Mesothelial cell of epicardium (in vitro differentiated cells): ENCODE results near the gene NAPG. TPM values are rescaled to one million over a fixed set of nuclear protein-coding genes. Genes with fewer than 3 reads are reported as not detected.
"Not testable (repeated sequence)": the region's sequence is repeated elsewhere in the genome, so short reads cannot be mapped to it uniquely, and the experiment has no call there.

Experiments used
- DNase-seq, 2 experiments: peaks; one replicate each; pipeline ENCODE4 v3.0.0; 2021; ENCODE audit warnings: low spot score in 2 of 2; ENCODE audit not compliant: unreplicated experiment in 2 of 2
- H3K27ac Mint-ChIP-seq: 2 replicates; pipeline ENCODE4 v1.8.0; 2021; ENCODE audit warnings: mixed read lengths
- H3K27me3 Mint-ChIP-seq: 2 replicates; pipeline ENCODE4 v1.8.0; 2021; ENCODE audit warnings: low read depth, mixed read lengths
- H3K36me3 Mint-ChIP-seq: 2 replicates; pipeline ENCODE4 v1.8.0; 2021; ENCODE audit warnings: mixed read lengths
- H3K4me1 Mint-ChIP-seq: 2 replicates; pipeline ENCODE4 v1.8.0; 2021; ENCODE audit warnings: mixed read lengths
- H3K4me3 Mint-ChIP-seq: 2 replicates; pipeline ENCODE4 v1.8.0; 2021; ENCODE audit warnings: mild to moderate bottlenecking, moderate library complexity, mixed read lengths
- H3K9me3 Mint-ChIP-seq: 2 replicates; pipeline ENCODE4 v1.8.0; 2021; ENCODE audit warnings: mixed read lengths
- total RNA-seq: library from RNA; stranded (reverse); gene quantifications from 3 replicates; pipeline ENCODE4 v1.2.1, GENCODE V29; 2021
- TF ChIP-seq, protein P1 (sequence below): fragments of 200-600 bp; sonication (generic); IDR thresholded peaks from one replicate; pipeline ENCODE4 v1.5.0; 2021; ENCODE audit warnings: antibody characterized with exemption; ENCODE audit not compliant: unreplicated experiment

The NAPG gene
- total RNA-seq, 1 donor from 2014 or later: 27.2 TPM

DNA sequence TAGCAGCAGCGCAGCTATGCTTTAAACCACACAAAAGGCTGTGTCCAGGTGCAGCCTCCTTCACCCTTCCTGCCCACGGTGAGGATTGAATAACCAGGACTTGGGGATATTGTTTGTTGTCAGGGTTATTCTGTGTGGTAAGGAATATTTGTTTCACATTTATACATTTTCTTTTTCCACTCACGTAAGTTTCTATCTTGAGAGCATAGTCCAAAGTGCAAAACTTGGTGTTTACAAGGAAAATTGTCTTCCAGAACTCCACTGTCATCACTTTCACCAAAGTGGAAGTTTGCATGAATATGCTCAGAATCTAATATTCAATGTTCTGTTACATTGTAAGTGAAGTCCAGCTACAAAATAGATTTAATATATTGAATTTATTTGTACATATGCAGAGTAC lies 26.4 kb downstream of the NAPG start:
- Mint-ChIP-seq H3K4me1 (no peaks in the 10 kb centered on the region), H3K27me3 (no peaks in the 10 kb centered on the region), H3K9me3 (peaks cover under 1% of the 10 kb centered on the region), H3K27ac (no peak overlapping the region), H3K36me3 (peaks cover 58% of the 10 kb centered on the region), H3K4me3 (no peak overlapping the region)
- TF ChIP-seq, protein P1, sequence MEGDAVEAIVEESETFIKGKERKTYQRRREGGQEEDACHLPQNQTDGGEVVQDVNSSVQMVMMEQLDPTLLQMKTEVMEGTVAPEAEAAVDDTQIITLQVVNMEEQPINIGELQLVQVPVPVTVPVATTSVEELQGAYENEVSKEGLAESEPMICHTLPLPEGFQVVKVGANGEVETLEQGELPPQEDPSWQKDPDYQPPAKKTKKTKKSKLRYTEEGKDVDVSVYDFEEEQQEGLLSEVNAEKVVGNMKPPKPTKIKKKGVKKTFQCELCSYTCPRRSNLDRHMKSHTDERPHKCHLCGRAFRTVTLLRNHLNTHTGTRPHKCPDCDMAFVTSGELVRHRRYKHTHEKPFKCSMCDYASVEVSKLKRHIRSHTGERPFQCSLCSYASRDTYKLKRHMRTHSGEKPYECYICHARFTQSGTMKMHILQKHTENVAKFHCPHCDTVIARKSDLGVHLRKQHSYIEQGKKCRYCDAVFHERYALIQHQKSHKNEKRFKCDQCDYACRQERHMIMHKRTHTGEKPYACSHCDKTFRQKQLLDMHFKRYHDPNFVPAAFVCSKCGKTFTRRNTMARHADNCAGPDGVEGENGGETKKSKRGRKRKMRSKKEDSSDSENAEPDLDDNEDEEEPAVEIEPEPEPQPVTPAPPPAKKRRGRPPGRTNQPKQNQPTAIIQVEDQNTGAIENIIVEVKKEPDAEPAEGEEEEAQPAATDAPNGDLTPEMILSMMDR: no peak
- no peak for DNase-seq

DNA sequence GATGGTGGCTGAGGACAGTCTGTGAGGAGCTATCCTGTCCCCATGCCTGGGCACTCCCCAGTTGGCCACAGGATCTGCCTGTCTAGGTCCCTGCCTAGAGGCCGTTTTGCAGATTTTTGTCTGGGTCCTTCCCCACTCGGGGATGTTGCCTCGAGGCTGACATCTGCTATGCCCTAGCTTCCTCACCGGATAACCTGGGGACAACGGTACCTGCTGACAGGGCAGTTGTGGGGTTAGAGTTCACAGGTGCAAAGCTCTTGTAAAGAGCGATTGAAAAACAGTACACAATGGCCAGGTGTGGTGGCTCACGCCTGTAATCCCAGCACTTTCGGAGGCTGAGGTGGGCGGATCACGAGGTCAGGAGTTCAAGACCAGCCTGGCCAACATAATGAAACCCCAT lies 30.4 kb downstream of the NAPG start:
- H3K36me3 Mint-ChIP-seq: peaks cover 53% of the 10 kb centered on the region

DNA sequence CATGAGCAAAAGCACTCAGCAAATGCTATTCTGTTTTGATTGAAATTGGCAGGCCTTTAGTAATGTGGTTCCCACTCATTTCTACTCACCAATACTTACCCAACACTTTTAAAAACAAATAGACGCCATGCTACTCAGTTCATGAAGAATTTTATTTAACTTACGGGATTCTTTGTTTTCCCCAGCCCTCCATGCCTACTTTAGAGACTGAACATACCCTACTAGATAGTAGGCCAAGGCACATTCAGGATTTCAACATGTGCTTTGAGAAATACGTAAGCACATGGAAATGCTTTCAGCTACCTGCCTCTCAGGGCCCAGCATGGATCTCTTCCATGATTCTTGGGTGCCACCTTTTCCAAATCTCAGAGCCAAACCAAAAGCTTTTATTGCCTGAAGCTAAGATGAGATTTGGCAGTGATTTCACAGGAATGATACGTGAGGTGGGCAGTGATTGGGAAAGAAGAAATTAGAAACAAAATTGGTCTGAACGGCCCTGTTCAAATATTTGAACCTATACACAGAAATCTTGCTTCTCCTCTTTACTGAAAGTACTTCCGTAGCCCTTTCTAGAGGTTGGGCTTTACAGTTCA lies 31.4 kb downstream of the NAPG start:
- Mint-ChIP-seq H3K4me1 (peaks cover 11% of the 10 kb centered on the region), H3K27me3 (no peaks in the 10 kb centered on the region), H3K36me3 (peaks cover 50% of the 10 kb centered on the region), H3K4me3 (no peak overlapping the region), H3K9me3 (peaks cover 4% of the 10 kb centered on the region), H3K27ac (no peak overlapping the region)
- DNase-seq: no peak
- TF ChIP-seq, protein P1: no peak

More for the DNA sequence above, 30.4 kb downstream of the NAPG start:
- DNase-seq, H3K9me3 Mint-ChIP-seq, H3K4me1 Mint-ChIP-seq, H3K27ac Mint-ChIP-seq, H3K27me3 Mint-ChIP-seq, H3K4me3 Mint-ChIP-seq: not testable (repeated sequence)

DNA sequence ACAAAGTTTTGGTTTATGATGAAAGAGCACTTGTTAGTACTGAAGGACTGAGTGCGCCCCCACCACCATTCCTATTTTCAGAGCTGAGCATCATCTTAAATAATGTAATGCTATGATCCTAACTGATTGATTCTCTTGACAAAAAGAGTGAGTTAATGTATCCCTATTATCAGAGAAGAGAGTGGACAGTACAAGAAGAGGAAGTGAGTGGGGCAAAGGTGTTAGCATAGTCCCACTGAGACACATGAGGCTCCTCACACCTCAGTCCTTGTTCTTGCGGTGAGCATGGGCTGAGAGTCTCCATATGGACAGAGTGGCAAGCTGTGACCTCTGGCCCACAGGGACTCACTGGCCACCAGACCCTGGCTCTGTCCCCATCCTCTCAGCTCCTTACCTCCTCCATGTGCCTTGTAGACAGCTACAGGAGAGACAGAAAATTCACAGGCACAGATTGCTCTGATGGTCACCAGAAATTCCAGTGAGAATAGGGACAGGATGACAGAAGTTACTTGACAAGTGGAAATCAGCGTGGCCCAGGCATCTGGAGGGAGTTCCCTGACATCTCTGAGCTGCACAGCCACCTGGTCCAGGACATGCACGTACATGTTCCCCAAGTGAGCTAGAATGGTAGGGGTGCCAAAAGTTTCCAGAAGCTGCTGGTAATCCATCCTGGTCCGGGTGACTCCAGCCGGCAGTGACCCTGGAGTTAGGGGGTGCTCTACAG lies 32.6 kb downstream of the NAPG start:
- no peak overlapping the region for H3K4me3 Mint-ChIP-seq
- no peaks in the 10 kb centered on the region for H3K27me3 Mint-ChIP-seq
- no peak overlapping the region for H3K27ac Mint-ChIP-seq
- no peak for DNase-seq
- peaks cover 4% of the 10 kb centered on the region for H3K9me3 Mint-ChIP-seq
- peaks cover 42% of the 10 kb centered on the region for H3K36me3 Mint-ChIP-seq
- TF ChIP-seq, protein P1: no peak
- H3K4me1 Mint-ChIP-seq: peaks cover 17% of the 10 kb centered on the region

DNA sequence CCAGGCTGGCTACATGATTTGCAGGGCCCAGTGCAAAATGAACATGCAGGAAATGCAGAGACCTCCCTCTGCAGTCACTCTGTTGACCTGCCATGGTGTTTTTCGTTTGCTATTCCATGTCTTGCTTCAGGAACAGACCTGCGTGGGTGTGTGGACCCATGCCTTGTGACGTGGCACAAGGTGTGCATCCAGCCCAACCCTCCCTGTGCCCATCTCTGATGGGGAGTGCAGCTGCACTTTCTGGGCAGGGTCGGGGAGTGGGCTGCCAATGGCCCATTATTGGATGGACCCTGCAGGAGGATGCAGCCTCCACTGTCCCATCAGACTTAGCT lies 33.1 kb downstream of the NAPG start:
- Mint-ChIP-seq H3K9me3 (peaks cover 4% of the 10 kb centered on the region), H3K27me3 (no peaks in the 10 kb centered on the region), H3K4me1 (peaks cover 17% of the 10 kb centered on the region), H3K36me3 (peaks cover 37% of the 10 kb centered on the region), H3K27ac (no peak overlapping the region), H3K4me3 (no peak overlapping the region)
- no peak for DNase-seq
- TF ChIP-seq, protein P1: no peak

DNA sequence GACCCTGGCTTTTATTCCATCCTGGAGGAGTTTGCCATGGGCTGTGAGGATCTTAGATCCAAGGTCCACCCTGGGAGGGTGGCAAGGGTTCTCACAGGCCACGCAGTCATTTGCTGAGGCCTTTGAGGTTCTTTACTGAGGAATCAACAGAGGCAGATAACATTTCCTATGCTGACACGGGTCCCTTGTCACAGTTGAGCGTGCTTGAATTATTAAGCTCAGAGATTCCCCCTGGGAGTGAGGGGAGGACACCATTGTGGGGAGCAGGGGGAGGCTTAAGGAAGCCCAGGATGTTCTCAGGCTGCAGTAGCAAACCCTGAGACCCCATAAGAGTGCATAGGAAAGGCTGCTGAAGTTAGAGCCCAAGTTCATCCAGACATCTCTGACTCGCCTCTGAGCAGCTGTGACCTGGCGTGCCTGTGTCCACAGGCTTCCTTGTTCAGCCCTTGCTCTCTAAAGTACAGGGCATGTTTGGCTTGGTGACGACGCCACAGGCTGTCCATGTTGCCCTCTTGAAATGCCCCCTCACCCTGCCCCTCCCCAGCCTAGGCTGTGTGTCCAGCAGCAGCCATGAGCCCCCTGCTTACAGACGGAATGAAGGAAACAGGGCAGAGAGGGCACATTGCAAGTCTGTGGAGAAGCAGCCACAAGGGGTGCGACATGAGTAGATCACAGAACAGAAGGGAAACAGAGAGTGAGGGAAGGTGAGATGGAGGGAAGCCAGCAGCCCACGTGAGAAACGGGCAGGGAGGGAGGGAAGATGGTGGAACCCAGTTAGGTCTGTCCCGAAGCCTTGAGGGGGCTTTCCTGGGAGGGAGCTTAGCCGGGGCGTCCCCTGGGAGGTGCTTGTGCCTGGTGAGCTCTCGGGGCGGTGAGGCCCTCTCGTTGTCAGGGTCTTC lies 34.0 kb downstream of the NAPG start:
- Mint-ChIP-seq H3K36me3 (peaks cover 29% of the 10 kb centered on the region), H3K4me1 (peaks cover 17% of the 10 kb centered on the region), H3K27ac (peak overlapping the region; percentile 1), H3K9me3 (peaks cover 4% of the 10 kb centered on the region), H3K27me3 (no peaks in the 10 kb centered on the region), H3K4me3 (peak overlapping the region; percentile 38)
- TF ChIP-seq, protein P1: no peak
- DNase-seq: no peak
